Activated effector memory CD4-positive, alpha-beta T cell treated with anti-CD3 and anti-CD28 coated beads, Interleukin-2, amount 50 U/mL, for 16 hours (primary cell): ENCODE results near the gene KIDINS220.
"Not testable (repeated sequence)": the region's sequence is repeated elsewhere in the genome, so short reads cannot be mapped to it uniquely, and the experiment has no call there.

Experiments used
- DNase-seq: peaks from one replicate; pipeline ENCODE4 v3.0.0-alpha.2; 2020

Gene KIDINS220

GRCh38 chr2:8740136-8740535 lies 97.3 kb downstream of the KIDINS220 start:
- no peak for DNase-seq

DNA sequence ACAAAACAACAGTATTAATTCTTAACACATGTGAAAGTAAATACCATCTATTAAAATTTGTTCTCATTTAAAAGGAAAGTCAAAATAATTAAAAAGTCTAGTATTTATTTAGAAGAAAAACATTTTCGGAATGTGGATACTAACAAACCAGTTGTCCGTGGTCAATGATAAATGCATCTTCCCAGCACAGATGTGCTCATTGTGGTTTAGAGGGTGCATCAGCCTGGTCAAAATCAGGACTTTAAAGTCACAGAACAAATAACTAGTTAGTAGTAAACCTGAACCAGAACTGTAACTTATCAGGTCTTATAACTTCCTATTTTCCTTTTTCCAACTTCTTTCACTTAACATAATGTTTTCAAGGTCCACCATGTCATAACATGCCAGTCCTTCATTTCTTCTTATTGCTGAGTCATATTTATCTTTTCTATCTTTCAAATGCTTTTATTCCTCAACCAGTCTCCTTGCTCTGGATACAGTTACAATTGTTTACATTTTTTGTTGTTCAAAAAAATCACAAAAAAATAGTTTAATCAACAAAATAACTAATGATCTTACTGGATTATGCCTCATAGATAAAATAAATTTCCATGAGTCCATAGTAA lies 99.7 kb downstream of the KIDINS220 start:
- DNase-seq = no peak

DNA sequence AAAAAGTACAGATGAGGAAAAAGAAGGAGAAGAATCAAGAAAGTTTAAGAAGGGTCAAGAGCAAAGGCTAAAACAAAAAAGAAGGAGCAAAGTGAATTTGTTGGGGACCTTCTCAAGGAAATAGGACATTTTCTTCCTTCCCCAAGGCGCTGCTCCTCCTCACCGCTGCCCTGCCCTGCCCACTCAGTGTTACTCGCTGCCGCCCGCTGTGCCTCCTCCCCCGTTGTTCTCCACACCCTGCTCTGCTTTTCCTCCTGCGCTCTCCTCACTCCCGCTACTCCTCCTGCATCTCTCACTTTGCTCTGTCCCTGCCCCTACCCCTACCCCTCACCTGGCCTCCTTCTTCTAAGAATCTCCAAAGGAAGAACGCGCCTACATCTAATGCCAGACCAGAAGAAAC lies 104.8 kb downstream of the KIDINS220 start:
- DNase-seq = no peak

GRCh38 chr2:8729939-8730338 lies 107.5 kb downstream of the KIDINS220 start:
- DNase-seq = no peak

GRCh38 chr2:8729101-8729500 lies 108.3 kb downstream of the KIDINS220 start:
- not testable (repeated sequence) for DNase-seq

DNA sequence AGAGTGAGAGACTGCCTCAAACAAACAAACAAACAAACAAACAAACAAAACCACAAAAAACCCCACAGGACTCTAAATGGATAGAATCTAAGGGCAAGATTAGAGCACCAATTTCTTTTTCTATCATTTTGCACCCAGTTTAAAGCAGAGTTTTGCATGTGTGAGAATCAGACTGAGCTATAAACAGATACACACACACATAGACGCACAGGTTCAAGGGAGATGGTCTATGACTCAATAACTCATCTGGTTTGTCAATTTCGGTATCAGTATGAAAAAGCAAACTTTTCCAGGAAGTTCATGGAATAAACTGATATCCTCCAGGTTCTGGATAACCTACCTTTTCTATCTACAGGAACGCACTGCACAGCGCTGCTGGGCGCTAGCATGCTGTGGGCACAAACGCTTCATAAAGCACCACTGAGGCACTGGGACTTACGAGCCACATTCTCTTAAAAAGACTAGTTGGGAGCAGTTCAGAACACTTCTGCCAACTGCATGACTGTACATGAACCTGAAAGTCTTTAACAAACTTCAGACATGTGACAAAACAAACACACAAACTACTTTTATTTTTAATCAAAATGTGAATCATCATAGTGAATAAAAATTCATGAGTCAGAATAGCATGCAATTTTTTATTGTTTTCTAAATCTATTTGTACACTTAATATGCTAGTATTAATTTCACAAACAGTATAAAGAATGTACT lies 109.0 kb downstream of the KIDINS220 start:
- no peak for DNase-seq

- DNase-seq = no peak
Measured at GRCh38 chr2:8725838-8726237, 111.6 kb downstream of the KIDINS220 start.

- DNase-seq = no peak
Measured at GRCh38 chr2:8722986-8723385, 114.4 kb downstream of the KIDINS220 start.

DNA sequence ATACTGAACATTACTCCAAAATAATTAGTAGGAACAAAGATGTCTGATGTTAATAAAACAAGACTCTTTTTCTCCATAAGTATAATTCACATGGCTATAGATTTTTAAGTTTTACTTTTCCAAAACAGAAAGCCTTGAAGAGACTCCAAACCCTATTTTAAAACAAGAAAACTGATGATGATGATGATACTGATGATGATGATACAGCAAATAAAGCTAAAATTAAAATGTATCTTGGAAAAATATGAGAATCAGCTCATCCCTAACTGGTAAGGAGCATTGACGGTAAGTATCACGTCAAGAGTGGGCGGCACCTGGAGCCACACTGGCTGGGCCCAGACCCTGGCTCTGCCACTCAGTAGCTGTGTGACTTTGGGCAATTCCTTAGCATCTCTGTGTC lies 116.0 kb downstream of the KIDINS220 start:
- no peak for DNase-seq

DNA sequence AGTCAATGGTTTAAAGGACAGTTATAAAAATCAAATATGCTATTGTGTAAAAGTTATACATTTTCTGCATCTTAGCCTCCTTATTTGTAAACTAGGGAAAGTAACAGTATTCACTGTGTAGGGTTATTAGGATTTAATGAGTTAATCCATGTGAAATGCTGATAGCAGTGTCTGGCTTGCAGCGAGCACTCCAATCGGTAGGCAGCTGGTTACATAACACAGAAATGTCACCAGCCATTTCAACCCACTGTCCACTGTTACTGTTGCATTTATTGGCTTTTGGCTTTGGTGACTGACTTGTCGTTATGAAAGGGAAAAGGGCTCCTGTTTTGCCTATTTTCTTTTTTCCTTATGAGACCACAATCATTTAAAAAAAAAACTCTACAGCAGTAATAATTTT lies 116.7 kb downstream of the KIDINS220 start:
- DNase-seq = no peak

- DNase-seq = no peak
Measured at GRCh38 chr2:8719528-8719927, 117.9 kb downstream of the KIDINS220 start.

DNA sequence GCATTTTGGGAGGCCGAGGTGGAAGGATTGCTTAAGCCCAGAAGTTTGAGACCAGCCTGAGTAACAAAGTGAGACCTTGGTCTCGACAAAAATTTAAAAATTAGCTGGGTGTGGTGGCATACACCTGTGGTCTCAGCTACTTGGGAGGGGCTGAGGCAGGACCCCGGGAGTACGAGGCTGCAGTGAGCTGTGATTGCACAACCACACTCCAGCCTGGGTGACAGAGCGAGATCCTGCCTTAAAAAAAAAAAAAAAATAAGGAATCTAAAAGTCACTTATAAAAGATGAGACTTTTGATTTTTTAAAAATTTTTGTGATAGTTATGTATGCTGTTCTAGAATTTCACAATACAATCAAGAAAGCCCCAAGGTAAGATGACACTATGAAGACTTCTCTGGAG lies 122.4 kb downstream of the KIDINS220 start:
- no peak for DNase-seq

- DNase-seq = no peak
Measured at GRCh38 chr2:8714283-8714682, 123.1 kb downstream of the KIDINS220 start.

DNA sequence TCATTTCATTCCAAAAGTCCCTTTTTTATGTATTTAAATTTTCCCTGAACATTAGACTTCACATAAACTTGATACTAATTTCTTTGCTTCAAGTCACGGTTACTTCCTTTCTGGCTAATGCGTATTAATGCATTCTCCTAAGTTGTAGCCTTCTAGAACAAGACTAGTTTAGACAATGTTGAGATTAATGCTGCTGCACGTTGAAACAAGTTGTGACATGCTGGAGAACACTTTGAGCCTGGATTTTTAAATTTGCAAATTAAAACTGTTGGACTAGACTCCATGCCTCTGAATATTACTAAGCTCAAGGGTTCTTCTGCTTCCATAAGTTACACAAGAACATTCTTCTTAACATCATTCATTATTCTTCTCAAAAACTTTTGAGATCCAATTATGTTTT lies 126.5 kb downstream of the KIDINS220 start:
- no peak for DNase-seq

DNA sequence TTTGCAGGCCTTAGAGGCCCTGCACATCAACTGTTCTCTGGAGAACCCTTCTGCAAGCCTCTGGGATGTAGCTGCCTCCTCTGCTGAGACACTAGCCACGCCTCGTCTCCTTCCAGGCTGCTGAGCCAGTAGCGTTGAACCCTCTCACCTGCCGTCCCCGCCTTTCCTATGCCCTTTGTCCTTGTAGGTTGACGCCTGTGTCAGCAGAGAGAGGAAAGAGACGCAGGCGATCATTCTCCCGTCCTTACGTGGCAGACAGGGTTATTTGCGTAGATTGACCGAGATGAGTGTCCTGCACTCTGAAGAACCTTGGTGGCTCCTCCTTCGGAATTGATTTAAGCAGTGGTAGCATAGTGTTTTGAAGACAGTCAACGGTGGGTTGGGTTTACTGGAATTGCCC lies 127.8 kb downstream of the KIDINS220 start:
- DNase-seq = no peak

DNA sequence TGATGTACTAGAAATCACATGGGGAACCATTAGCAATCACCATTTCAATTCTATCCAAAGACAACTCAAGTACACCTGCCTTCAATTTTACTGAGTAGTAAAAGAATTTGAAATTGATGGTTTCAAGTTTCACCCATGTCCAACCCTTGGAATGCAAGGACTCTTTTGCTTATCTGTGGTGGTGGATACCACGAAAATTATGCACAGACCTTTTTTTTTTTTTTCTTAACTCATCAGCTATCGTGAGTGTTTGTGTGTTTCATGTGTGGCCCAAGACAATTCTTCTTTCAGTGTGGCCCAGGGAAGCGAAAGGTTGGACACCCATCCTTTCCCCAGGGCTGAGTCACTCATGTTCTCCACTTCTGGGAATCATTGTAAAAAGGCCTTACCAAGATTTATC lies 132.5 kb downstream of the KIDINS220 start:
- DNase-seq = no peak

DNA sequence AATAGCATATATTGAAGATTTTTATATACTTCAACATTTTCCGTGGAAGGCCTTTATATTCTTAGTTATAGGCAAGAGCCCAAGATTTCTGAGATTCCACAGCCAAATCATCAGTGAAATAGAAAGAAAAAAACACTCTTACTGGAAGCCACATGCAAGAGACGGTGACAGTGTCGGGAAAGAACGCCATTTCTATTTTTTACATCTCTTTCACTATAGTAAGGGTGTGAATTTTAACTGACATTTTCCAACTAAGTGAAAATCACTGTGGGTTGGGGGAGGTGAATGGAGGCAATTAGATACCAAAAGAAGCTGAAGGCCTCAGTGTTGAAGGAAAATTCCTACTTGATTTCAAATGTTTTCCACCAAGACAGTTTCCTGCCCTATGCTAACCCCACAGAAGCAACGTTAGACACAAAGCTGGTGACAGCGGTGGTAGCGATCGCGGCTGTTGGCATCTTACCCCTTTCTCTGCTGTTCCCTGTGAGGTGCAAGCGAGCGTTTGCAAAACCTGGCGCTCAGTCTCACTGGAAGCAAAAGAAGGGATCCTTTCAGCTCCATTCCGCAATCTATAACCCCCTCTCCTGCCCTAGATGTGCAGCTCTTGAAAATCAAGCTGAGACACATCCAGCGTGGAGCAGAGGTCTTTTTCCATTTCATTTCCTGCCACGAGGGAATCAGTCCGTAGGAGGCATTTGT lies 135.6 kb downstream of the KIDINS220 start:
- no peak for DNase-seq

GRCh38 chr2:8699839-8700238 lies 137.6 kb downstream of the KIDINS220 start:
- no peak for DNase-seq

- no peak for DNase-seq
Measured at GRCh38 chr2:8697190-8697589, 140.2 kb downstream of the KIDINS220 start.

GRCh38 chr2:8694737-8695136 lies 142.7 kb downstream of the KIDINS220 start:
- no peak for DNase-seq

- peak; percentile 73 for DNase-seq
Measured at GRCh38 chr2:8693157-8693821, 144.1 kb downstream of the KIDINS220 start.

GRCh38 chr2:8692783-8693156 lies 144.6 kb downstream of the KIDINS220 start:
- DNase-seq = no peak

DNA sequence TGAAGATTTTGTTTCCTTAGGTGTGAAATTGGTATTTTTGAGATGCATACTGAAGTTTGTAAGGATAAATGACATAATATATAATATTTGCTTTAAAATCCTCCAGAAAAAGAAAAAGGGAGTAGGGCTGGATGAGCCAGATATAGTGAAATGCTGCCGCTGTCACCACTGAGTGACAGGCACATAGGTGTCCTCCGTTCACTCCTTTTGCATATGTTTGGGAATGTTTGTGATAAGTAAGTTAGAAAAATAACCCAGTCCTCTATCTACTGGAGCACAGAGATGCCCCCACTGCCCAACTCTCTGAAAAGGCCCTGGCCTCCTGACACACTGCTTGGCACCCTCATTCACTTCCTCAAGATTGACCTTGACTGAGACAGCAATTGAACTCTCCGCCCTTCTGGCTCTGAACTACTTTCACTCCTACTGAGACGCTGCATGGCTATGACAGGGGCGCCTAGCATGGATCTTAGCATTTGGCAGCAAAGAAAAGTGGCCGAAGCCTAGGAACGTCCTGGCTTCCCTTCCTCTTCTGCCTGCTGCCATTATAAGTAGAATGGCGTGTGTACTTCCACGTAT lies 145.5 kb downstream of the KIDINS220 start:
- DNase-seq = no peak
